SK-N-SH (cell line): ENCODE results near the gene FGD4. TPM values are rescaled to one million over a fixed set of nuclear protein-coding genes. Genes with fewer than 3 reads are reported as not detected.

Experiments
- CTCF ChIA-PET: fragments of 300-600, 350-600 bp; formaldehyde crosslinking; extraction: SDS; loops from one replicate; lab custom pipeline; 2021; lab: Yijun Ruan, JAX
- POLR2A ChIA-PET: fragments of 350-600 bp; sonication (Branson Sonifier 250); formaldehyde crosslinking; extraction: SDS; loops from one replicate; lab custom pipeline; 2020; ENCODE audit warnings: antibody characterized with exemption, inconsistent platforms; lab: Yijun Ruan, JAX
- DNase-seq: peaks from one replicate; pipeline ENCODE4 v3.0.0; 2012
- H2AFZ ChIP-seq: fragments of 200-600 bp; sonication (generic); 2 replicates; pipeline ENCODE4 v1.8.1; 2016; ENCODE audit warnings: antibody characterized with exemption, mild to moderate bottlenecking, low read depth
- H3F3A ChIP-seq: fragments of 200-600 bp; sonication (generic); replicated peaks from 2 replicates; pipeline ENCODE3; 2016; ENCODE audit warnings: antibody characterized with exemption, mild to moderate bottlenecking; ENCODE audit not compliant: insufficient read depth
- H3K27ac ChIP-seq, 2 experiments: fragments of 200-500 bp in 1 of 2; fragments of 200-600 bp in 1 of 2; sonication (Bioruptor generic) in 1 of 2; sonication (generic), shearing (Covaris generic) in 1 of 2; 2 replicates each; pipeline versions ENCODE4 v1.5.1 to v1.6.1; 2014 to 2016; ENCODE audit warnings: low read depth in 2 of 2, inconsistent platforms in 1 of 2, low read length in 1 of 2, mild to moderate bottlenecking in 1 of 2, mixed read lengths in 1 of 2
- H3K27me3 ChIP-seq: fragments of 200-600 bp; sonication (generic), shearing (Covaris generic); 2 replicates; pipeline ENCODE4 v1.6.1; 2016; ENCODE audit warnings: mixed run types; ENCODE audit not compliant: insufficient read depth
- H3K36me3 ChIP-seq, 2 experiments: fragments of 200-500 bp in 1 of 2; fragments of 200-600 bp in 1 of 2; sonication (Bioruptor generic) in 1 of 2; sonication (generic) in 1 of 2; replicated peaks in 1 of 2; 2 replicates each; pipeline versions ENCODE3 to v1.5.1; 2014 to 2016; ENCODE audit warnings: low read length in 1 of 2, mild to moderate bottlenecking in 1 of 2; ENCODE audit not compliant: insufficient read depth in 2 of 2, control insufficient read depth in 1 of 2
- H3K4me1 ChIP-seq, 2 experiments: fragments of 200-500 bp in 1 of 2; fragments of 200-600 bp in 1 of 2; sonication (Bioruptor generic) in 1 of 2; sonication (generic), shearing (Covaris generic) in 1 of 2; 2 replicates each; pipeline versions ENCODE4 v1.5.1 to v1.6.1; 2014 to 2016; ENCODE audit warnings: low read depth in 1 of 2, low read length in 1 of 2, mixed run types in 1 of 2; ENCODE audit not compliant: insufficient read depth in 2 of 2, control insufficient read depth in 1 of 2
- H3K4me2 ChIP-seq: fragments of 200-600 bp; sonication (generic), shearing (Covaris generic); 2 replicates; pipeline ENCODE4 v1.6.1; 2017; ENCODE audit warnings: mixed run types
- H3K4me3 ChIP-seq, 2 experiments: fragments of 200-500 bp in 1 of 2; fragments of 200-600 bp in 1 of 2; sonication (Bioruptor generic) in 1 of 2; sonication (generic), shearing (Covaris generic) in 1 of 2; 2 replicates each; pipeline versions ENCODE4 v1.5.1 to v1.8.1; 2014 to 2016; ENCODE audit warnings: low read depth in 2 of 2, inconsistent platforms in 1 of 2, low read length in 1 of 2, mild to moderate bottlenecking in 1 of 2, mixed read lengths in 1 of 2, moderate library complexity in 1 of 2
- H3K79me2 ChIP-seq: fragments of 200-600 bp; sonication (generic); 2 replicates; pipeline ENCODE4 v1.8.1; 2017; ENCODE audit warnings: mild to moderate bottlenecking; ENCODE audit not compliant: insufficient read depth
- H3K9ac ChIP-seq: fragments of 200-600 bp; sonication (generic); 2 replicates; pipeline ENCODE4 v1.6.1; 2017; ENCODE audit warnings: mixed run types
- H3K9me2 ChIP-seq: fragments of 200-600 bp; sonication (generic); 2 replicates; pipeline ENCODE4 v1.6.1; 2017; ENCODE audit warnings: mixed run types
- H3K9me3 ChIP-seq: fragments of 200-600 bp; sonication (generic); 2 replicates; pipeline ENCODE4 v1.6.1; 2017; ENCODE audit warnings: mixed run types, mild to moderate bottlenecking, moderate library complexity
- H4K20me1 ChIP-seq: fragments of 200-600 bp; sonication (generic); 2 replicates; pipeline ENCODE4 v1.6.1; 2017; ENCODE audit warnings: mild to moderate bottlenecking, mixed run types; ENCODE audit not compliant: insufficient read depth
- EZH2phosphoT487 ChIP-seq: fragments of 200-600 bp; sonication (generic); IDR thresholded peaks from 2 replicates; pipeline ENCODE4 v1.6.1; 2017; ENCODE audit warnings: low read depth, mixed run types, mild to moderate bottlenecking, antibody characterized with exemption, moderate library complexity, borderline replicate concordance
- GABPA ChIP-seq: IDR thresholded peaks from 2 replicates; pipeline ENCODE4 v1.4.0; 2012; ENCODE audit warnings: low read depth, mild to moderate bottlenecking
- GATA2 ChIP-seq: sonication (generic); formaldehyde crosslinking; IDR thresholded peaks from 2 replicates; pipeline ENCODE4 v1.5.0; 2020; ENCODE audit warnings: mild to moderate bottlenecking, missing genetic modification reagents
- JUND ChIP-seq: IDR thresholded peaks from 2 replicates; pipeline ENCODE4 v1.4.0; 2012
- NRF1 ChIP-seq: IDR thresholded peaks from 2 replicates; pipeline ENCODE4 v1.6.1; 2012; ENCODE audit warnings: low read depth, mild to moderate bottlenecking, low read length
- RAD21 ChIP-seq: IDR thresholded peaks from 2 replicates; pipeline ENCODE4 v1.6.1; 2012; ENCODE audit warnings: mild to moderate bottlenecking, low read length
- SMC3 ChIP-seq: IDR thresholded peaks from 2 replicates; pipeline ENCODE4 v1.6.1; 2012; ENCODE audit warnings: low read depth, low read length, improper control_type of control experiment
- YY1 ChIP-seq: IDR thresholded peaks from 2 replicates; pipeline ENCODE4 v1.4.0; 2012; ENCODE audit warnings: low read depth, mild to moderate bottlenecking
- WGBS: methylation state at CpG from one replicate; pipeline ENCODE4 v1.1.6; 2017; ENCODE audit warnings: low lambda C conversion rate; 5-methylcytosine and 5-hydroxymethylcytosine counted together
- polyA plus RNA-seq, 3 experiments: library from polyadenylated mRNA; depleted of rRNA; stranded (reverse); fragments of >200 nt; gene quantifications; 2 replicates each; pipeline ENCODE4 v1.2.3, GENCODE V29; 2012
- TF ChIP-seq, protein P1 (sequence below): IDR thresholded peaks from 2 replicates; pipeline ENCODE4 v1.4.0; 2012; ENCODE audit warnings: low read depth, borderline replicate concordance
- TF ChIP-seq, protein P2 (sequence below): IDR thresholded peaks from 2 replicates; pipeline ENCODE4; 2012

The FGD4 gene
- polyA plus RNA-seq, 1 of the 3 experiments (the other 2 are of a cell fraction): 0.26 TPM

DNA sequence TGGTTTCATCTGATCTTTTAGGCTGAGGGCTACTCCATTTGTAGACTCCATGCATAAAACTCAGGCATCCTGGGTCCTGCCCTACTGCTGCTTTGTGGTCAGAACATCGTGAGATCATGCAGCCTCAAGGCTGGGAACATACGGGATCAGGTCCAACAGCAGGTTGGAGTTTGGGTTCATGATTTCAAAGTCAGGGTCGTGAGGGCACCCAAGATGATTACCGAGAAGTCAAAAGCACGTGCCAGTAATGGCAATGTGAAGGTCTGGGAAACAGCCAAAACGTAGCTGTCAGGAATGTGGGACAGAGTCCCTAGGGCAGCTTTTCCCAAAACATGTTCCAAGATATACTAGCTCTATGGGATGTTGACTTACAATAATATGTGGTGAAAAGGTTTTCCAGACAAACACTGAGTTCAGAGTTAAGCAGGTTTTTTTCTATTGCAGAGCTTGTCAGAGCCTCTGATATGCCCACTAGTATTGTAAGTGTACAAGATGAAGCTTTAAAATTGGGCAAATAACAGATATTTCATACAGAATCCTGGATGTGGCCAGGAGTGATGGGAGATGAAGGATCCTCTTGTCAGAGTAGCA, 149.4 kb downstream of the FGD4 start:
- CTCF ChIA-PET: interaction anchor here (1.0 to 1.1 kb wide), 2 partner anchors 13 to 206 kb away, joined by 3 to 4 read pairs; no protein-coding TSS in a partner anchor
- no peaks in the 10 kb centered on the region for H3K27me3 ChIP-seq
- peaks cover 0 to 7% of the 10 kb centered on the region in 2 experiments; a peak in 2 of 4 replicates for H3K4me1 ChIP-seq
- H3K9me3 ChIP-seq: no peaks in the 10 kb centered on the region
- no peak overlapping the region for H3K4me2 ChIP-seq
- no peak overlapping the region for H3K4me3 ChIP-seq
- DNase-seq: no peak
- H3K36me3 ChIP-seq: no peaks in the 10 kb centered on the region
- H3K9ac ChIP-seq: no peak overlapping the region
- peaks cover 28% of the 10 kb centered on the region; the same call in 1 of the 2 replicates for H3K79me2 ChIP-seq
- no peak overlapping the region for H3K27ac ChIP-seq
- TF ChIP-seq, protein P1, sequence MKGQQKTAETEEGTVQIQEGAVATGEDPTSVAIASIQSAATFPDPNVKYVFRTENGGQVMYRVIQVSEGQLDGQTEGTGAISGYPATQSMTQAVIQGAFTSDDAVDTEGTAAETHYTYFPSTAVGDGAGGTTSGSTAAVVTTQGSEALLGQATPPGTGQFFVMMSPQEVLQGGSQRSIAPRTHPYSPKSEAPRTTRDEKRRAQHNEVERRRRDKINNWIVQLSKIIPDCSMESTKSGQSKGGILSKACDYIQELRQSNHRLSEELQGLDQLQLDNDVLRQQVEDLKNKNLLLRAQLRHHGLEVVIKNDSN: no peak
- no peak for TF ChIP-seq JUND
- no peak for TF ChIP-seq GATA2 (CRISPR knock-in tag)
- TF ChIP-seq RAD21: no peak
- TF ChIP-seq, protein P2, sequence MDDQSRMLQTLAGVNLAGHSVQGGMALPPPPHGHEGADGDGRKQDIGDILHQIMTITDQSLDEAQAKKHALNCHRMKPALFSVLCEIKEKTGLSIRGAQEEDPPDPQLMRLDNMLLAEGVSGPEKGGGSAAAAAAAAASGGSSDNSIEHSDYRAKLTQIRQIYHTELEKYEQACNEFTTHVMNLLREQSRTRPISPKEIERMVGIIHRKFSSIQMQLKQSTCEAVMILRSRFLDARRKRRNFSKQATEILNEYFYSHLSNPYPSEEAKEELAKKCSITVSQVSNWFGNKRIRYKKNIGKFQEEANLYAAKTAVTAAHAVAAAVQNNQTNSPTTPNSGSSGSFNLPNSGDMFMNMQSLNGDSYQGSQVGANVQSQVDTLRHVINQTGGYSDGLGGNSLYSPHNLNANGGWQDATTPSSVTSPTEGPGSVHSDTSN: no peak
- TF ChIP-seq NRF1: no peak
- no peak for TF ChIP-seq EZH2phosphoT487
- TF ChIP-seq SMC3: no peak
- no peak for TF ChIP-seq YY1
- H3F3A ChIP-seq: no peaks in the 10 kb centered on the region
- WGBS: 79% methylated on average over 6 of the region's 6 CpGs
- H4K20me1 ChIP-seq: no peaks in the 10 kb centered on the region
- POLR2A ChIA-PET: no interaction called here
- H2AFZ ChIP-seq: no peak overlapping the region
- no peaks in the 10 kb centered on the region for H3K9me2 ChIP-seq

DNA sequence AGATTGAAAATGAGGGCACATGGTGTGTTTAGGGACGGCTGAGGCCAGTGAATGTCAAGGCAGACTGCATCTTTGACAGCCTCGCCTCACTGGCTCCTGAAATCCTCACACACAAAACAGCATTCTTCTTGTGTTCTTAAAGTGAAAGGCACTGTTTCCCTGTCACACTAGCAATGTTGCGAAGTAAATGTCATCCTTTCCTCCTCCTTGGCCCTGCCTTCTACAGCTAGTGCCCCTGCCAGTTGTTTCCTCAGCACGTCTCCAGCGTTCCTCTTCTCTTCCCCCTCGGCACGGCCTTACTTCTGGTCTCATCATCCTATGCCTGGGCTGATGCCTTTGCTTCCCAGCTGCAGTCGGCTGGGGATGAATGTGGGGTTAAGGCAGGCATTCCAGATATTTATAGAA, 150.3 kb downstream of the FGD4 start:
- Histone ChIP-seq H3K27ac (no peak overlapping the region), H2AFZ (no peak overlapping the region), H4K20me1 (no peaks in the 10 kb centered on the region), H3K79me2 (peaks cover 27% of the 10 kb centered on the region; the same call in 1 of the 2 replicates), H3K9ac (no peak overlapping the region), H3K9me3 (no peaks in the 10 kb centered on the region), H3K4me1 (peaks cover 0 to 7% of the 10 kb centered on the region in 2 experiments; a peak in 2 of 4 replicates), H3K4me3 (no peak overlapping the region), H3F3A (no peaks in the 10 kb centered on the region)
- DNase-seq: no peak
- 89% methylated on average over 8 of the region's 8 CpGs for WGBS
- no peak for TF ChIP-seq GABPA
- TF ChIP-seq, all 33 proteins: peak for 0
- CTCF ChIA-PET: interaction anchor here (1.0 to 1.1 kb wide), 2 partner anchors 14 to 205 kb away, joined by 3 to 4 read pairs; no protein-coding TSS in a partner anchor
- Histone ChIP-seq H3K27me3 (no peaks in the 10 kb centered on the region), H3K9me2 (no peaks in the 10 kb centered on the region), H3K36me3 (no peaks in the 10 kb centered on the region), H3K4me2 (no peak overlapping the region)
- POLR2A ChIA-PET: no interaction called here
